ENCODE data around the gene LRFN3.

GRCh38 chr19:35899547-35900214, 36.5 kb upstream of the LRFN3 start:
- TF ChIP-seq, protein P1, sequence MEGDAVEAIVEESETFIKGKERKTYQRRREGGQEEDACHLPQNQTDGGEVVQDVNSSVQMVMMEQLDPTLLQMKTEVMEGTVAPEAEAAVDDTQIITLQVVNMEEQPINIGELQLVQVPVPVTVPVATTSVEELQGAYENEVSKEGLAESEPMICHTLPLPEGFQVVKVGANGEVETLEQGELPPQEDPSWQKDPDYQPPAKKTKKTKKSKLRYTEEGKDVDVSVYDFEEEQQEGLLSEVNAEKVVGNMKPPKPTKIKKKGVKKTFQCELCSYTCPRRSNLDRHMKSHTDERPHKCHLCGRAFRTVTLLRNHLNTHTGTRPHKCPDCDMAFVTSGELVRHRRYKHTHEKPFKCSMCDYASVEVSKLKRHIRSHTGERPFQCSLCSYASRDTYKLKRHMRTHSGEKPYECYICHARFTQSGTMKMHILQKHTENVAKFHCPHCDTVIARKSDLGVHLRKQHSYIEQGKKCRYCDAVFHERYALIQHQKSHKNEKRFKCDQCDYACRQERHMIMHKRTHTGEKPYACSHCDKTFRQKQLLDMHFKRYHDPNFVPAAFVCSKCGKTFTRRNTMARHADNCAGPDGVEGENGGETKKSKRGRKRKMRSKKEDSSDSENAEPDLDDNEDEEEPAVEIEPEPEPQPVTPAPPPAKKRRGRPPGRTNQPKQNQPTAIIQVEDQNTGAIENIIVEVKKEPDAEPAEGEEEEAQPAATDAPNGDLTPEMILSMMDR (IDR thresholded peaks at IDR 0.05): no peak
- TF ChIP-seq POLR2A (IDR thresholded peaks at IDR 0.05): peak in 1 of 2 donors; percentile 34

Data from adrenal gland (tissue), 5 donors.